GM20431 (cell line): ENCODE data around the gene LRFN3.
"Not testable (repeated sequence)": the region's sequence is repeated elsewhere in the genome, so short reads cannot be mapped to it uniquely, and the experiment has no call there.

Experiments used
- in situ Hi-C: fragments of 300-500 bp; cut with MseI, MboI; formaldehyde crosslinking; loops from one replicate; pipeline ENCODE4 v1.15.0; 2020; ENCODE audit warnings: low sequenced_read_pairs; ENCODE audit not compliant: unreplicated experiment

LRFN3 gene

DNA sequence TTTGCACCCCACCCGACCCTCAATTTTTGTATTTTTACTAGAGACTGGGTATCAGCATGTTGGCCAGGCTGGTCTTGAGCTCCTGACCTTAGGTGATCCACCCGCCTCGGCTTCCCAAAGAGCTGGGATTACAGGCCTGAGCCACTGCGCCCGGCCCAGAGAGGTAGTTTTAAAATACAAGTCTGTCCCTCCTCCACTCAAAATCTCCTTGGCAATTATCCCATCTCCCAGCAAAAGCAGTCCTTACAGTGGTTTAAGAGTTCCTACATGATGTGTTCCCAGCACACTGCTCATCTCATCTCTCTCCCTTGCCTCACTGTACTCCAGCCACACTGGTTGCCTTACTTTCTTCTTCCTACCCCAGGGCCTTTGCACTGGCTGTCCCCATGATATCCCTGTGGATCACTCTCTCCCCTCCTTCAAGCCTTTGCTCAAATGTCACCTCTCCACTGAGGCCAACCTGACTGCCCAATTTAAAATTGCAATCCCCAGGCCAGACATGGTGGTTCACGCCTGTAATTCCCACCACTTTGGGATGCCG, 24.3 kb downstream of the LRFN3 start:
- in situ Hi-C loops: no loop called here

DNA sequence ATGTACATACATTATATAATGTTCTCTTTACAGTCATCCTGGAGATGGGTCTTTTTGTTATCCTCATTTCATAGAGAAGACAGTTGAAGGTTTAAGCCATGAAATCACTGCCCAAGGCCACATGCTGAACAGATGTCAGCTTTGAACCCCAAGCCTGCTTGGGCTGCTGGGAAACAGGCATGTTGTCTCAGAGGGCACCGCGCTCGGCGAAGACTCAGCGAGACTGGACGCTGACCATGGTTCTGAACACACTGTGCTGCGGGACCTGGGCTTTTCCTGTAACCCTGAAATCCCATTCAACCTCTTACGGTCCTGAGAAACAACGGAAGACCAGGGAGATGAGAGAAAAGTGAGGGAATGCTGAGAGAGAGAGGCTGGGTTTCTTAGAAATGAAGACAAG, 27.3 kb downstream of the LRFN3 start:
- in situ Hi-C loops: no loop called here

DNA sequence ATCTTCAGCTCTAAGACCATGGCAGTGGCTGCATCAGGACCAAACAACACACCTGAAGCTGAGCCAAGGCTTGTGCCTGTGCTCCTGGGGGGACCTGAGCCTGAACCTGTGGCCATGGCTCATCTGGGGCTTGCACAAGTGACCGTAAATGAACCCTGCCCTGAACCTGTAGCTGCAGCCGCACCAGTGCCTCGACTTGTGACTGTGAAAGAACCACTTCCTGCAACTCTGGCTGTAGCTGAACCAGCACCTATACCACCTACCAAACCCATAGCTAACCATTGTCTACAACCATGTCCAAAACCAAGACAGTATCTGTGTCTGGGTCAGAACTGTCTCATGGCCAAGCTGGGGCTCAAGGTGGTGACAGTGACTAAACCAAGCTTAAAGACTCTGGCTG, 30.6 kb downstream of the LRFN3 start:
- in situ Hi-C loops: no loop called here

DNA sequence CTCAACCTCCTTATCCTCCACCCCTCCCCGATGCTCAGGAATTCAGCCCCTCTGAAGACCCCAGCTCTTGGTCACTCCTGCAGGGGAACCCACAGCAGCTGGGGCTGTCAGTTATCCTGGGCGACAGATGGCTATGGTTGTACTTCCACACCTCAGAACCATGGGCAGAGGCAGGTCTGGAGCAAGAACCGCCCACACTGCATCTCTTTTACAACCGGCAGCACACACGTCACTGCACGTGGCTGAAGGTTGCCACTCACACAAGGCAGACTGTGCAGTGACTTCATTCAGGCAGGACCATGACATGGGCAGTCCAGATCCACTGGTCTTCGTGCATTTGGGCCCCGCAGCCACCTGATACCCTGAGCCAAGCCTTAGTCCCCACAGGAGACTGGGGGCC, 37.3 kb downstream of the LRFN3 start:
- in situ Hi-C loops: no loop called here

DNA sequence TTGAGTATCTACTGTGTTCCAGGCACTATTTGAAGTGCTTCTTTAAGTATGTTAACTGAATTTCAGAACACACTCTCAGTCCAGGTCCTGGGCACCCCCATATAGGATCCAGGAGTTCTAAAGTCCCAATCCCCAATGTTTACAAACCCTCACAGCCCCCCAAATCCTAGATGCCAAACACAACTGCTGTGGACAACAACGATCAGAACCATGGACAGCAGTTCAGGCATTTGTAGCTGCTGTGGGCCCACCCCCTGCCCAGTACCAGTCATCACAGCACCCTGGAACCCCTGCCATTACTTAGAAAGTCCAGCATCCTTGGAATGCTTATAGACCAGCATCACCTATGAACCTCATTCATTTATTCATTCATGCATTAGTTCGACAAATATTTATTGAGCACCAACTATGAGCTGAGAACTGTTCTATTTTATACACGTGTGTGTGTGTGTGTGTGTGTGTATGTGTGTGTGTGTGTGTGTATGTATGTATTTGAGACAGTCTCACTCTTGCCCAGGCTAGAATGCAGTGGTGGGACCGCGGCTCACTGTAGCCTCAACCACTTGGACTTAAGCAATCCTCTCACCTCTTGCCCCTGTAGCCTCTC, 39.5 kb downstream of the LRFN3 start:
- in situ Hi-C loops: no loop called here

DNA sequence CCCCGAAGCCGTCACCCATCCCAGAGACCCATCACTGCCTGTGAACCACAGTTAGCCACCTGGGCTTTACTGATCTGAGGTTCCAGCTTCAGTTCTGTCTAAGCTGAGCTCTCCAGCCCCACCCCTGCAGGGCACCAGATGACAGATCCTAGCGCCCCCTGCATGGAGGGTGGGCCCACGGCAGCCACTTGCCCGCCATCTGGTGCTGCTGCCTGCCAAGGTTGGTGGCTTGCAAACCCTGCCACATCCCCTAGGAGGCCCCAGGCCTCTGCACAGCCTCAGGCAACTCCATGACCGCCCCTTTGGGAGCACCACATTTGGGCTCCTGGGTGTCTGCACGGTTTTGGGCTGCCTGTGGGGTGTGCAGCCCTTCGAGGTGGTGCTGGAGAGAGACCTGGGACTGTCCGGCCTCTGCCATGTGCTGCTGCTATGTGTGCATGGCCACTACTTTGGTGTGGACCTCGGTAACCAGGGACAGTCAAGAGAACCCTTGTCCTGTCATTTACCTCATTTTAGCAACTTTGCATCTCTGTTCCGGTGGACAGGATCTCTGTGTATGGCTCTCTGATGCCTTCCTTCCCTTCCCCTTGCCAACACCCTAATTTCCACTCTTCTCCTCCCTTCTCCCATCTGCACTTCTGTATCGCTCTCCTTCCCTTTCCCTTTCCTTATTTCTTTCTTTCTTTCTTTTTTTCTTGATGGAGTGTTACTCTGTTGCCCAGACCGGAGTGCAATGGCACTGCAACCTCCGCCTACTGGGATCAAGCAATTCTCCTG, 41.5 kb downstream of the LRFN3 start:
- in situ Hi-C loops: no loop called here

DNA sequence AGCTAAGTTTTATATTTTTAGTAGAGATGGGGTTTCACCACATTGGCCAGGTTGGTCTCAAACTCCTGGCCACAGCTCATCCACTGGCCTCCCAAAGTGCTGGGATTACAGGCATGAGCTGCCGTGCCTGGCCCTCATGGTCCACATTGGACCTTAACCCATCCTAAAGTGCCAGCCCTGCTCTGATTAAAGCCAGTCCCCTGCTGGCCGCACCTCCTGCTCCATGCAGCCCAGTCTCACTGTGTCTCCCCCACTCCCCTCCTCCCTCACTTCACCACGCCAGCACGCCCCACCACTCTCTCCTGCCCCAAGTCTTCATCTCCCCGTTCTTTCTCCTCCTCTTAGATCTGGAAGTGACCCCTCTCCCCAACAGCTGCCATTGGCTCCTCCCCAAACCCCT, 42.1 kb downstream of the LRFN3 start:
- in situ Hi-C loops: no loop called here

DNA sequence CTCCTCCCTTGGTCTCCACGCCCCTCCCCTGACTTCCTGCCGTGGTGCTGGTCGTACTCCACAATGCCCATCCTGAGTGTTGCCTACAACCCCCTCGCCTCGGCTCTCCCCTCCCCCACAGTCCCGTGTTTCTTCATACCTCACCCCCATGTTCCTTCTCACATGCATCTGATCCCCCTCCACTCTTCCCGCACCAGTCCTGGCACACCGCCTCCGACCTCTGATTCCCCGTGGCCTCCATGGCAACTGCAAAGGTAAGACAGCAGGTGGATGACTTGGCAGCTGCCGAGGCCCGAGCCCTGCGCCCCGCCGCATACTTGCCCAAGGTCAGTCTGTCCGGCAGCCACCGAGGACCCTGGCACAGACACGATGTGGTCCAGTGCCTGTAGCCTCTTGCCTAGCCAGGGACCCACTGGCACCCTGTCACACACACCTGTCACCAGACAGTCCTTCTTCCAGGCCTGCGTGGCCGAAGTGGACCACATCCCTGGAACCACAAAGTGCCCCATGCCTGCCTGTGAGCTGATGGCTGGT, 42.7 kb downstream of the LRFN3 start:
- in situ Hi-C loops: no loop called here

DNA sequence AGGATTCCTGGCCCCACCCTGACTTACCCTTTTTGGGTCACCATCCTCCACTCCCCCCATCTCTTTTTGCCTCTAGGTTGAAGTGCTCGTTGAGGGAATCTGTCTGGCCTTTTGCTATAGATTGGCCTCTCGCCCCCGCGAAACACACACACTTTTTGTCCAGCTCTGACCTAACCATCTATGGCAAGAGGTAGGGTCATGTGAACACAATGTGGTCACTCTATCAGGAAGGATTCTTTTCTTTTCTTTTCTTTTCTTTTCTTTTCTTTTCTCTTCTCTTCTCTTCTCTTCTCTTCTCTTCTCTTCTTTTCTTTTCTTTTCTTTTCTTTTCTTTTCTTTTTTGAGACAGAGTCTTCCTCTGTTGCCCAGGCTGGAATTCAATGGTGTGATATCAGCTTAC, 44.8 kb downstream of the LRFN3 start:
- in situ Hi-C loops: not testable (repeated sequence)

DNA sequence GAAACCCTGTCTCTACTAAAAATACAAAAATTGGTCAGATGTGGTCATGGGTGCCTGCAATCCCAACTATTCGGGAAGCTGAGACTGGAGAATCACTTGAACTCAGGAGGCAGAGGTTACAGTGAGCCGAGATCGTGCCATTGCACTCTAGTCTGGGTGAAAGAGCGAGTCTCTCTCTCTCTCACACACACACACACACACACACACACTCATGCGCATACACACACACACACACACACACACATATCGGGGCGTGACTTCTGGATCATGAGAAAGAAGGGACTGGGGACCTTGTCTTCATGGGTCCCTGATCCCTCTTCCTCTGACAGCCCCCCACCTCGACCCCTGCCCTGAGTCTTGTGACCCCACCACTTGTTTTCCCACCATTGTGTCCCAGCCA, 47.0 kb downstream of the LRFN3 start:
- in situ Hi-C loops: no loop called here

DNA sequence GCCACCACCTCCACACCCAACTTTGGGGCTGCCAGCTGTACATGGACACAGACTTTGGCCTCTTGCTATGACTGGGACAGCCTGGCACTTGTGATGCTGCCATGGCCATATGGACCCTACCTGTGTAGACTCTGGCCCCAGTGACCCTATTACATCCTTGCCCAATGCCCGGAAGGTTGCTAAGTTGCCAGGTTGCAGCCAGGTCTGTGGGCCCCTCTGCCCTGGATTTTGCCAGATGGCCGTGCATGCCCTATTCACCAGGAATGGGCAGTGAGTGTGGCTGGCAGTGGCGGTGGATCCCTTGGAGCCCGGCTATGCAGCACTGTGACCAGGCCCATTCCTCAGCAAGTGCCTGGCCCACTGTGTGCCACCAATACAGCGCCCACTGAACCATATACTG, 49.9 kb downstream of the LRFN3 start:
- in situ Hi-C loops: no loop called here

DNA sequence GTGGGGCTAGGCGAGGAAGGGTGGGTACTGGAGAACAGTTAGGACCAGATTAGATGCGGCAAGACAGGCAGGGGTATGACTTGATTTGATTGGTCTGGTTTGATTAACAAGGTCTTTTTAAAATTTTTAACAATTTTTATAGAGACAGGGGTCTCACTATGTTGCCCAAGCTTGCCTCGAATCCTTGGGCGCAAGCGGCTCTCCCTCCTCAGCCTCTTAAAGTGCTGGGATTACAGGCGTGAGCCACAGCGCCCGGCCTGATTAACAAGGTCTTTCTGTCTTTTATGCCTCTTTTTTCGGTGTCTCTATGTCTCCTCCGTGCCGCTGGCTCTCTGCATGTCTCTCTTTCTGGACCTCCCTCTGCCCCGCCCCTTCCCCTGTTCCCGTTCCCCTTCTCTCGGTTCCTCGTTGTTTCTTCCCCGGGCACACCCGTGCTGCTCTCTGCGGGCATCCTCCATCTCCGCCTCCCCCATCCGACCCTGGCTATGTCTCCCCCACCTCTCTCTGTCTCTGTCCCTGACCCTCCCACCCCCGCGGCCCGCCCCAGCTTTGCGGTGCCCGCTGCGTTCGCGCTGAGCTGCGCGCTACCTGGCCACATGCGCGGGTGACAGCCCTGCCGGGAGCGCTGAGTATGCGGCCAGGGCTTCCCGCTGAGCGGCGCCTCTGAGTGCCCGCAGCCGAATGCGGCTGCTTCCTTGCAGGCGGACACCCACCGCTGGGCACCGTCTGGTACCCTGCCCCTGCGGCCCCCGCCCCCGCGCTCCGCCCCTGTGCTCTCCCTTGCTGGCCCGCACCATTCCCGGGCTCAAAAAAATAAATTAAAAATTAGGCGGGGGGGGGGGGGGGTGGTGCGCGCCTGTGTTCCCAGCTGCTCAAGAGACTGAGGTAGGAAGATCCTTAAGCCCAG, 50.7 kb downstream of the LRFN3 start:
- in situ Hi-C loops: no loop called here

DNA sequence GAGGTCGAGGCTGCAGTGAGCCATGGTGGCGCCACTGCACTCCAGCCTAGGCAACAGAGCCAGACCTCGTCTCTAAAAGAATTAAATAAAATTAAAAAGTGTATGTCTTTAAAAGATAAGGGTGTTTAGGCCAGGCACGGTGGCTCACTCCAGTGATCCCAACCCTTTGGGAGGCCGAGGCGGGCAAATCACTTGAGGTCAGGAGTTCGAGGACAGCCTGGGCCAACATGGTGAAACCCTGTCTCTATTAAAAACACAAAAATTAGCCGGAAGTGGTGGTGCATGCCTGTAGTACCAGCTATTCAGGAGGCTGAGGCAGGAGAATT, 51.4 kb downstream of the LRFN3 start:
- in situ Hi-C loops: no loop called here

DNA sequence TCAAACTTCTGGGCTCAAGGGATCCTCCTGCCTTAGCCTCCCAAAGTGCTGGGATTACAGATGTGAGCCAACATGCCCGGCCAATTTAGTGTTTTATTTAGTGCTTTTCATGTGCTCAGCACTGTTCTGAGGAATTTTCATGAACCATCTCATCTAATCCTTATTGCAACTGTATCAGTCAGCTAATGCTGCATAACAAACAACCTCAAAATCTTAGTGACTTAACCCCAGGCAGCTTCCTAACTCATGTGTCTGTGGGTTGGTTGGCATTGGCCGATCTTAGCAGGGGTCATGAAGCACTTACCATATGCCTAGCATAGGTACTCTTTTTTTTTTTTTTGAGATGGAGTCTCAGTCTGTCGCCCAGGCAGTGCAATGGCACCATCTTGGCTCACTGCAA, 52.6 kb downstream of the LRFN3 start:
- in situ Hi-C loops: no loop called here

DNA sequence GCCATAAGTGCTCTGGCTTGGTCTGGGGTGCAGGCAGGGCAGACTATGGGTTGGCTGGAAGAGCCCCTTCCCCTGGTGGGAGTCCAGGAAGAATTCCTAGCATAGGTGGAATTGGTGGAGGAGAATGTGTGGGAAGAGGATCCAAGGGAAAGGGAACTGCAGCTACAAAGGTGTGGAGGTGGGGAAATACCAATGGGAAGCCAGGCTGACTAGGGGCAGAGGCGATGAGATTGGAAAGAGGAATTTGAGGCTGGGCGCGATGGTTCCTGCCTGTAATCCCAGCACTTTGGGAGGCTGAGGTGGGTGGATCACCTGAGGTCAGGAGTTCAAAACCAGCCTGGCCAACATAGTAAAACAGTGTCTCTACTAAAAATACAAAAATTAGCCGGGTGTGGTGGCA, 54.0 kb downstream of the LRFN3 start:
- in situ Hi-C loops: no loop called here

DNA sequence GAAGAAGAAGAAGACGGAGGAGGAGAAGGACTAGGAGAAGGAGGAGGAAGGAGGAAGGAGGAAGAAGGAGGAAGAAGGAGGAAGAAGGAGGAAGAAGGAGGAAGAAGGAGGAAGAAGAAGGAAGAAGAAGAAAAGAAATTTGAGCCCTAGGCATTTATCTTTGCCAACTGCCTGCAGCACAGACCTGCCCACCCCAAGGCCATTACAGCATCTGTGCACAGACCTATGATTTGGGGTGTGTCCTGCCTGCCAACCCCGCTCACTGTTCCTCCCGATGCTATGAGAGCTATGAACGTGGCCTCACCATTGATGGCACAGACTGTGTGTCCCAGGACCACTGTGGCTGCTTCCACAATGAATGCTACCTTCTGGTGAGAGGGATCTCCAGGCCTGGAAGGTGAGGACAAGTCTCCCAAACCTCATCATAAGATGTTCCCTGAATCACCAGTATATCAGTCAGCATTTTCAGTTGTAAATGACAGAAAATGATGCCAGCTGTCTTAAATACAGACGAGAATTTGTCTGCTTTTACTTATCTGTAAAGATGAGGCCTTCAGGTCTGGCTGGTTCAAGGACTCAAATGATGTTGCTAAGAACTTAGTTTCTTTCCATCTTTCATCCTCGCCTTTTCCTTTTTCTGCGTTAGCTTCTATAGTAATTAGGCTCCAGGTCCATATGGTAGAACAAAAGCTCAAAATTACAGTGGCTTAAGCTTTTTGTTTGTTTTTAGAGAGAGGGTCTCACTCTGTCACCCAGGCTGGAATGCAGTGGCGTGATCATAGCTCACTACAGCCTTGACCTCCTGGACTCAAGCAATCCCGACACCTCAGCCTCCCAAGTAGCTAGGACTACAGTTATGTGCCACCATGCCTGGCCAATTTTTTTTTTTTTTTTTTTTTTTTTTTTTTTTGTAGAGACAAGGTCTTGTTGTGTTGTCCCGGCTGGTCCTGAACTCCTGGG, 54.9 kb downstream of the LRFN3 start:
- in situ Hi-C loops: no loop called here

DNA sequence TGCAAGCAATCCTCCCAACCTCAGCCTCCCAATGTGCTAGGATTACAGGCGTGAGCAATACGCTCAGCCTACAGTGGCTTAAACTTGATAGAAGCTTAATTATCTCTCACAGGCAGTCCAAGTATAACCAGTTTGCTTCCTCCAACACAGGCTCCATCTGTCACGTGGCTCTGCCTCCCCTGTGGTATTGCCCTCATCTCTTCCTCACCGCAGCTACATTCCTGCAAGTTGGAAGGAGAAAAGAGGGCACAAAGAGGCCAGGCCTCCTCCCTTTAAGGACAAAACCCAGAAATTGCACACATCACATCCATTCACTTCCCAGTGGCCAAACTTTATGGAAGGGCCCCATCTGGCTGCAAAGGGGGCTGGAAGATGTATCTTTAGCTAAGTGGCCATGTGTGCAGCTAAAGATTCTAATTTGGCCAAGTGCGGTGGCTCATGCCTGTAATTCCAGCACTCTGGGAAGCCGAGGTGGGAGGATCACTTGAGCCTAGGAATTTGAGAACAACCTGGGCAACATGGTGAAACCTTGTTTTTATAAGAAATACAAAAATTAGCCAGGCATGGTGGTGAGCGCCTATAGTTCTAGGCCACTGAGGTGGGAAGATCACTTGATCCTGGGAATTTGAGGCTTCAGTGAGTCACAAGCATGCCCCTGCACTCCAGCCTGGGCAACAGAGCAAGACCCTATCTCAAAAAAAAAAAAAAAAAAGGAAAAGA, 55.7 kb downstream of the LRFN3 start:
- in situ Hi-C loops: no loop called here

DNA sequence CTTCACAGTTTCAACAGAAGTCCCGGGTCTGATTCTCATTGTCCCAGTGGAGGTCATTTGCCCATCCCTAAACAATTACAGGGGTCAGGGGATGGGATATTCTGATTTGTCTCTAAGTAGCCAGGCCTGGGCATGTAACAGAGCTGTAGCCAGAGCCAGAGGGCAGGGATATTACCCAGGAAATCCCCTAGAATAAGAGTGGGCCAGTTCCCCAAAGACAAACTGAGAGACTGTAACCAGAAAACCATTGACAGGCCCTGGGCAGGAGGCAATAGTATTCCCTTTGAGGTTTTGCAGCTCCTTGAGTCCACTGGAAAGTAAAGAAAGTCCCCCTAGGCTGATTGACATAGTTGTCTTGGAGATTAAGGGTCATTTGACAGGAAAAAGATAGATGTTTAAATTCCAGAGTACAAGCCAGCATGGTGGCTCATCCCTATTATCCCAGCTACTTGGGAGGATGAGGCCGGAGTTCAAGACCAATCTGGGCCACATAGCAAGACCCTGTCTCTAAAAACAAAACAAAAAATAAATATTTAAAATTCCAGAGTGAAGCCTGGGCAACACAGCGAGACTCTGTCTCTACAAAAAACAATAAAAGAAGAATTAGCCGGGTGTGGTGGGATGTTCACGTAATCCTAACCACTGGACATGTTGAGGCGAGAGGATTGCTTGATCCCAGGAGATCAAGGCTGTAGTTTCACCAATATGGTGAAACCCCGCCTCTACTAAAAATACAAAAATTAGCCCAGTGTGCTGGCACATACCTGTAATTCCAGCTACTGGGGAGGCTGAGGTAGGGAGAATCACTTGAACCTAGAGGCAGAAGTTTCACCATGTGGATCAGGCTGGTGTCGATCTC, 57.0 kb downstream of the LRFN3 start:
- in situ Hi-C loops: no loop called here
